Measurements from ENCODE around the gene BUB1. TPM values are rescaled to one million over a fixed set of nuclear protein-coding genes. Genes with fewer than 3 reads are reported as not detected.

BUB1 gene
- total and polyA plus RNA-seq, 2 of the 8 experiments (the other 6 are each of a cell fraction or from before 2014, with no cell fraction given): 48.4 to 113 TPM

DNA sequence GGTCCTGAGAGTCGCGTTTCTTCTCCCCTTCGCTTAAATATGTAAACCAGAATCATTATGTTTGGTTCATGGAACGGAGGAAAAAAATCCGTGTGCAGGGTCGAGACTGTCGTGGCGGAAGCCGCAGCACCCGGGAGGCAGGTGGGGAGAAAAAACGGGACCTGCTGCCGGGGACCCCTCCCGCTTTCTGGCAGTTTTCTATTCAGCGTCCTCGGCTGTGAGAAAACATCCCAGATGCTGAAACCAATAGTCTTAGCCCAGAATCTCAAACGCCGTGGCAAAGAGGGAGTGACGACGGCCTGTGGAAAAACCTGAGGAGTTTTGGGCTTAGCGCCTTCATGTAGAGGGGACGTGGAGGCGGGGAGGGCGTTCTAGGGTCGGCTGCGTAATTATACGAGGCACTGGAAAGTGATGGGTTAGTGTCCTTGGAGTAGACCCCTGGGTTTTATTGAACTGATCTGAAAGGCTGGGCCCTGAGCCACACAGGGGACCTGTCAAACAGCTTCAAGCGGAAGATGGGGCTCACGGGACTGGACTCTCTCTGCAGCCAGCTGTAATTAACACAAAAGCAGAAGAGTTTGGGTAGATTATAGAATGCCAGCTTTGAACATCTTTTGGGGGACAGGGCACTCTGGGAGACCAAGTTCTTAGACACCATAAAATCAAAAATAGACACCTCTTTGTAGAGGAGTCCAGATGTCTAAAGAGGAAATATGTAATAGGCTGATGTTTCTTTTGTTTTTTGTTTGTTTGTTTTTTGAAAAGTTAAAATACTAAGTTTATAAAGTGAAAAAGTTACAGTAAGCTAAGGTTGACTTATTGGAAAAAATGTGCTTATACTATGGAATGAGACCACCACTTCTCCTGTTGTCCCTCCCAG lies 834 bp upstream of the BUB1 start:
- CTCF ChIA-PET (ENCODE audit: partially characterized antibody): interaction anchor here (0.6 to 2.9 kb wide), 8 partner anchors 9 to 77 kb away, joined by 3 to 27 read pairs (median 3); no protein-coding TSS in a partner anchor
- peak overlapping the region; percentile 67 for H3K27ac ChIP-seq (ENCODE audit: low read depth, low read length)
- H3K56ac ChIP-seq (replicated peaks; ENCODE audit: insufficient read length, low read depth, low read length): peak overlapping the region; percentile 60
- H2BK20ac ChIP-seq (ENCODE audit: low read length): no peak overlapping the region
- H4K20me1 ChIP-seq (replicated peaks in 1 of 2; ENCODE audit: control insufficient read depth in 1 of 2, insufficient read depth in 2 of 2, low read length in 2 of 2): peaks cover 6% of the 10 kb centered on the region in 2 experiments
- peak overlapping the region; percentile 84 for H2BK5ac ChIP-seq (ENCODE audit: low read depth, low read length)
- H3K14ac ChIP-seq (ENCODE audit: insufficient read length): no peak overlapping the region
- H2BK12ac ChIP-seq (ENCODE audit: low read depth, low read length): peak overlapping the region; percentile 83; the same call in 1 of the 2 replicates
- 6% methylated on average over 28 of the region's 28 CpGs; no CpG with 5 or more reads in 1 of the 2 experiments for WGBS, 2 experiments (ENCODE audit: extremely low coverage in 1 of 2, insufficient coverage in 1 of 2, insufficient read length in 1 of 2, insufficient replicate concordance in 2 of 2, low coverage in 1 of 2, low lambda C conversion rate in 2 of 2, missing lambda C conversion rate in 1 of 2)
- H3K9ac ChIP-seq (replicated peaks in 1 of 4; ENCODE audit: extremely low read depth in 1 of 4, low read depth in 3 of 4, low read length in 3 of 4): peak overlapping the region; percentile 49 to 91 (median 72)
- no peak overlapping the region for H2AK5ac ChIP-seq (ENCODE audit: low read depth, low read length)
- peak overlapping the region; percentile 91 to 95 for H3K4me2 ChIP-seq (ENCODE audit: insufficient read depth in 1 of 2, low read depth in 2 of 2, low read length in 2 of 2)
- DNase-seq (ENCODE audit: low read depth in 1 of 2, low spot score in 2 of 2) (no peak), FAIRE-seq (no peak)
- peak overlapping the region; percentile 75 for H3K18ac ChIP-seq (ENCODE audit: extremely low read depth, low read length)
- peaks cover 10 to 22% (median 12%) of the 10 kb centered on the region in 4 experiments for H3K4me1 ChIP-seq (replicated peaks in 1 of 4; ENCODE audit: control insufficient read depth in 3 of 4, insufficient read depth in 4 of 4, low read length in 3 of 4)
- peak overlapping the region; percentile 76 for H2AFZ ChIP-seq (ENCODE audit: low read length)
- H4K8ac ChIP-seq (ENCODE audit: extremely low read depth, insufficient read depth, low read length): peak overlapping the region; percentile 86; the same call in 1 of the 2 replicates
- H2BK15ac ChIP-seq (ENCODE audit: low read length): no peak overlapping the region
- peak overlapping the region; percentile 79 to 91 (median 81) for H3K4me3 ChIP-seq (ENCODE audit: extremely low read depth in 1 of 4, insufficient read depth in 2 of 4, low read depth in 3 of 4, low read length in 4 of 4)
- POLR2A ChIA-PET (ENCODE audit: partially characterized antibody): interaction anchor here (1.0 to 4.6 kb wide), 13 partner anchors 10 to 89 kb away, joined by 3 to 49 read pairs (median 4); partner anchors contain the start of gene ACOXL
- H3K23me2 ChIP-seq (ENCODE audit: low read depth, low read length): peaks cover 10% of the 10 kb centered on the region
- H3K79me2 ChIP-seq (ENCODE audit: control insufficient read depth in 1 of 2, insufficient read depth in 2 of 2, low read length in 2 of 2): peaks cover 14 to 40% of the 10 kb centered on the region in 2 experiments; a peak in 3 of 4 replicates
- H3K9me3 ChIP-seq (ENCODE audit: insufficient read depth in 2 of 2, low read depth in 1 of 2, low read length in 1 of 2): peaks cover 8 to 12% of the 10 kb centered on the region in 2 experiments
- no peak overlapping the region for H4K5ac ChIP-seq (ENCODE audit: insufficient read length, low read depth, low read length)
- peaks cover 0 to 11% (median 7%) of the 10 kb centered on the region in 4 experiments; a peak in 4 of 8 replicates for H3K36me3 ChIP-seq (ENCODE audit: control insufficient read depth in 2 of 4, insufficient read depth in 4 of 4, low read length in 3 of 4)
- H3K4ac ChIP-seq (replicated peaks; ENCODE audit: insufficient read length, low read depth, low read length): no peak overlapping the region
- H3K27me3 ChIP-seq (replicated peaks in 1 of 4; ENCODE audit: control insufficient read depth in 3 of 4, extremely low read depth in 1 of 4, insufficient read depth in 3 of 4, low read length in 3 of 4): peaks cover 0 to 3% (median 0%) of the 10 kb centered on the region in 4 experiments; a peak in 2 of 7 replicates
- peaks cover 4% of the 10 kb centered on the region; the same call in 1 of the 2 replicates for H3K79me1 ChIP-seq (ENCODE audit: low read depth, low read length)
- TF ChIP-seq SAP30 (IDR thresholded peaks at IDR 0.05; ENCODE audit: insufficient read depth, insufficient replicate concordance, low read length) (peak; percentile 21), RNF2 (IDR thresholded peaks at IDR 0.05; ENCODE audit: borderline replicate concordance, low read depth, low read length, missing control alignments, poor library complexity, severe bottlenecking) (no peak)
- no peak overlapping the region for H2BK120ac ChIP-seq (replicated peaks; ENCODE audit: low read depth, low read length)
- H4K91ac ChIP-seq (replicated peaks; ENCODE audit: insufficient read length, low read length): no peak overlapping the region
- no peak overlapping the region for H3K23ac ChIP-seq (ENCODE audit: insufficient read length)
